IMR-90 (cell line): ENCODE results near the gene RAD18. TPM values are rescaled to one million over a fixed set of nuclear protein-coding genes. Genes with fewer than 3 reads are reported as not detected.

ENCODE experiments used
- ATAC-seq: fragments of 200-7000 bp; cut with Tn5 transposase; 2 replicates; pipeline ENCODE4 v1.9.1; 2020; ENCODE audit warnings: low read depth, mild to moderate bottlenecking, moderate library complexity
- BruUV-seq: library from RNA; stranded (reverse); fragments of 400-500 nt; replicated peaks from 2 replicates; lab custom pipeline; 2021; lab: Mats Ljungman, UMichigan
- CTCF ChIA-PET: fragments of 300-600 bp; formaldehyde crosslinking; extraction: SDS; loops from one replicate; lab custom pipeline; 2021; ENCODE audit warnings: antibody characterized with exemption; lab: Yijun Ruan, JAX
- POLR2A ChIA-PET: fragments of 300-600 bp; sonication (Branson Sonifier 250); formaldehyde crosslinking; loops from one replicate; lab custom pipeline; 2022; ENCODE audit warnings: antibody characterized with exemption; ENCODE audit not compliant: unreplicated experiment; lab: Charles Lee
- DNase-seq: peaks from one replicate; pipeline ENCODE4 v3.0.0; 2013
- H2AFZ ChIP-seq: replicated peaks from 2 replicates; pipeline ENCODE3; 2013; ENCODE audit warnings: low read length, mild to moderate bottlenecking; ENCODE audit not compliant: poor library complexity
- H2AK5ac ChIP-seq: 2 replicates; pipeline ENCODE4 v1.6.1; 2013; ENCODE audit warnings: low read depth, low read length, inconsistent platforms
- H2AK9ac ChIP-seq: replicated peaks from 2 replicates; pipeline ENCODE3; 2013; ENCODE audit warnings: mild to moderate bottlenecking, low read depth, low read length, moderate library complexity; ENCODE audit not compliant: poor library complexity
- H2BK120ac ChIP-seq: 2 replicates; pipeline ENCODE4 v1.6.1; 2013; ENCODE audit warnings: low read depth, low read length, inconsistent platforms
- H2BK15ac ChIP-seq: 3 replicates; pipeline ENCODE4 v1.6.1; 2013; ENCODE audit warnings: low read depth, low read length, inconsistent platforms
- H2BK20ac ChIP-seq: 2 replicates; pipeline ENCODE4 v1.6.1; 2013; ENCODE audit warnings: low read depth, mild to moderate bottlenecking, inconsistent platforms, low read length, moderate library complexity
- H2BK5ac ChIP-seq: 2 replicates; pipeline ENCODE4 v1.6.1; 2013; ENCODE audit warnings: mild to moderate bottlenecking, low read depth, low read length, inconsistent platforms; ENCODE audit not compliant: poor library complexity, severe bottlenecking
- H3K14ac ChIP-seq: replicated peaks from 2 replicates; pipeline ENCODE4 v1.6.1; 2013; ENCODE audit warnings: low read depth, low read length, inconsistent platforms
- H3K18ac ChIP-seq: 2 replicates; pipeline ENCODE4 v1.6.1; 2013; ENCODE audit warnings: low read depth, low read length, control low read depth
- H3K23ac ChIP-seq: 2 replicates; pipeline ENCODE4 v1.6.1; 2013; ENCODE audit warnings: low read depth, low read length, inconsistent platforms
- H3K27ac ChIP-seq: 2 replicates; pipeline ENCODE4 v1.5.1; 2013; ENCODE audit warnings: mild to moderate bottlenecking, control low read depth, low read length; ENCODE audit not compliant: insufficient read depth
- H3K27me3 ChIP-seq: 2 replicates; pipeline ENCODE4 v1.6.1; 2013; ENCODE audit warnings: low read length; ENCODE audit not compliant: control insufficient read depth, insufficient read depth
- H3K36me3 ChIP-seq: 2 replicates; pipeline ENCODE4 v1.6.1; 2013; ENCODE audit warnings: low read length, mixed read lengths; ENCODE audit not compliant: control insufficient read depth, insufficient read depth
- H3K4ac ChIP-seq: 2 replicates; pipeline ENCODE4 v1.6.1; 2013; ENCODE audit warnings: low read depth, low read length, inconsistent platforms
- H3K4me1 ChIP-seq: 2 replicates; pipeline ENCODE4 v1.6.1; 2013; ENCODE audit warnings: low read length, mixed read lengths; ENCODE audit not compliant: control insufficient read depth, insufficient read depth
- H3K4me2 ChIP-seq: 2 replicates; pipeline ENCODE4 v1.6.1; 2013; ENCODE audit warnings: low read depth, mild to moderate bottlenecking, control low read depth, low read length, moderate library complexity
- H3K4me3 ChIP-seq: 2 replicates; pipeline ENCODE4 v1.5.1; 2013; ENCODE audit warnings: low read depth, mild to moderate bottlenecking, control low read depth, low read length, moderate library complexity; ENCODE audit not compliant: insufficient read depth
- H3K56ac ChIP-seq: 2 replicates; pipeline ENCODE4 v1.6.1; 2013; ENCODE audit warnings: low read length, inconsistent platforms; ENCODE audit not compliant: insufficient read depth; ENCODE audit errors: extremely low read depth
- H3K79me1 ChIP-seq, 2 experiments: 2 replicates each; pipeline ENCODE4 v1.6.1; 2013; ENCODE audit warnings: low read length in 2 of 2, inconsistent platforms in 1 of 2, low read depth in 1 of 2
- H3K9ac ChIP-seq: 2 replicates; pipeline ENCODE4 v1.6.1; 2013; ENCODE audit warnings: low read depth, low read length, control low read depth
- H3K9me1 ChIP-seq: 2 replicates; pipeline ENCODE4 v1.6.1; 2013; ENCODE audit warnings: low read length, inconsistent platforms; ENCODE audit not compliant: insufficient read depth
- H3K9me3 ChIP-seq: 2 replicates; pipeline ENCODE4 v1.6.1; 2013; ENCODE audit warnings: low read length; ENCODE audit not compliant: control insufficient read depth, insufficient read depth
- H4K20me1 ChIP-seq: 2 replicates; pipeline ENCODE4 v1.6.1; 2013; ENCODE audit warnings: low read length, inconsistent platforms; ENCODE audit not compliant: insufficient read depth
- H4K5ac ChIP-seq: 2 replicates; pipeline ENCODE4 v1.6.1; 2013; ENCODE audit warnings: mild to moderate bottlenecking, low read depth, low read length, control low read depth
- H4K8ac ChIP-seq, 2 experiments: 2 replicates each; pipeline ENCODE4 v1.6.1; 2013; ENCODE audit warnings: low read depth in 2 of 2, low read length in 2 of 2, control low read depth in 1 of 2, inconsistent platforms in 1 of 2
- H4K91ac ChIP-seq: 2 replicates; pipeline ENCODE4 v1.6.1; 2013; ENCODE audit warnings: low read depth, low read length, inconsistent platforms; ENCODE audit not compliant: insufficient read depth
- BHLHE40 ChIP-seq: fragments of 150-350 bp; IDR thresholded peaks from 2 replicates; pipeline ENCODE4 v1.6.1; 2016; ENCODE audit warnings: mild to moderate bottlenecking, low read depth, low read length
- CEBPB ChIP-seq: IDR thresholded peaks from 2 replicates; pipeline ENCODE4 v1.6.1; 2012; ENCODE audit warnings: low read depth, low read length, improper control_type of control experiment
- CHD1 ChIP-seq: IDR thresholded peaks from 2 replicates; pipeline ENCODE4 v1.6.1; 2012; ENCODE audit warnings: low read depth, low read length, improper control_type of control experiment
- CTCF ChIP-seq: conservative IDR thresholded peaks from 2 replicates; pipeline ENCODE4 v1.5.1; 2012; ENCODE audit warnings: mild to moderate bottlenecking, low read depth, low read length, improper control_type of control experiment
- ELK1 ChIP-seq: fragments of 150-350 bp; IDR thresholded peaks from 2 replicates; pipeline ENCODE4 v1.6.1; 2016; ENCODE audit warnings: low read depth, mild to moderate bottlenecking, low read length, moderate library complexity, borderline replicate concordance
- FOS ChIP-seq: fragments of 150-350 bp; IDR thresholded peaks from 2 replicates; pipeline ENCODE4 v1.6.1; 2016; ENCODE audit warnings: low read depth, low read length
- MAFK ChIP-seq: IDR thresholded peaks from 2 replicates; pipeline ENCODE4 v1.6.1; 2012; ENCODE audit warnings: low read depth, low read length, improper control_type of control experiment
- MAZ ChIP-seq: IDR thresholded peaks from 2 replicates; pipeline ENCODE4 v1.6.1; 2012; ENCODE audit warnings: low read depth, mild to moderate bottlenecking, low read length, improper control_type of control experiment, moderate library complexity, borderline replicate concordance
- MXI1 ChIP-seq: IDR thresholded peaks from 2 replicates; pipeline ENCODE4 v1.6.1; 2012; ENCODE audit warnings: low read depth, mild to moderate bottlenecking, low read length, moderate library complexity, borderline replicate concordance
- NFE2L2 ChIP-seq: fragments of 150-350 bp; IDR thresholded peaks from 2 replicates; pipeline ENCODE4 v1.6.1; 2016; ENCODE audit warnings: low read depth, mild to moderate bottlenecking, low read length
- POLR2A ChIP-seq: IDR thresholded peaks from 2 replicates; pipeline ENCODE4 v1.6.1; 2012; ENCODE audit warnings: mild to moderate bottlenecking, low read depth, low read length
- RAD21 ChIP-seq: IDR thresholded peaks from 2 replicates; pipeline ENCODE4 v1.6.1; 2012; ENCODE audit warnings: low read length, improper control_type of control experiment
- RFX5 ChIP-seq: IDR thresholded peaks from 2 replicates; pipeline ENCODE4 v1.8.0; 2012; ENCODE audit warnings: low read depth, mild to moderate bottlenecking, low read length, moderate library complexity
- SMC3 ChIP-seq: fragments of 150-350 bp; IDR thresholded peaks from 2 replicates; pipeline ENCODE4 v1.6.1; 2016; ENCODE audit warnings: low read depth, mild to moderate bottlenecking, antibody characterized with exemption, low read length, moderate library complexity
- USF2 ChIP-seq: fragments of 150-350 bp; IDR thresholded peaks from 2 replicates; pipeline ENCODE4 v1.6.1; 2017; ENCODE audit warnings: mild to moderate bottlenecking, antibody characterized with exemption, low read length, low read depth
- WGBS, 2 experiments: methylation state at CpG; one replicate each; pipeline versions ENCODE4 v1.1.5 to v1.1.7; 2013; ENCODE audit warnings: missing lambda C conversion rate in 2 of 2; ENCODE audit not compliant: insufficient read length in 1 of 2; ENCODE audit errors: extremely low coverage in 2 of 2; 5-methylcytosine and 5-hydroxymethylcytosine counted together
- dilution Hi-C: fragments of 300-500 bp; cut with HindIII; formaldehyde crosslinking; loops from one replicate; pipeline ENCODE4 v1.14.3; 2018; ENCODE audit warnings: low sequenced_read_pairs; ENCODE audit not compliant: unreplicated experiment
- in situ Hi-C: fragments of 300-500 bp; cut with MboI; formaldehyde crosslinking; loops from 3 replicates; pipeline ENCODE4 v1.14.3; 2019; ENCODE audit warnings: low sequenced_read_pairs, inconsistent platforms, mixed read lengths
- intact Hi-C: fragments of 100-400 bp; cut with micrococcal nuclease; formaldehyde crosslinking; loops from 2 replicates; pipeline ENCODE4 v1.10.0; 2022
- polyA plus RNA-seq, 3 experiments: library from polyadenylated mRNA; depleted of rRNA; stranded (reverse); fragments of >200 nt; gene quantifications; 2 replicates each; pipeline ENCODE4 v1.2.3, GENCODE V29; 2012; ENCODE audit warnings: low replicate concordance in 1 of 3
- total RNA-seq: library from RNA; depleted of rRNA; stranded (reverse); fragments of >200 nt; gene quantifications from 2 replicates; pipeline ENCODE4 v1.2.3, GENCODE V29; 2012

The RAD18 gene
- total and polyA plus RNA-seq, 2 of the 4 experiments (the other 2 are of a cell fraction), result 8.2 to 17.2 TPM

- H3K4me3 ChIP-seq, result no peak overlapping the region
- H3K23ac ChIP-seq, result no peak overlapping the region
- no peak overlapping the region for H2BK5ac ChIP-seq
- no peak overlapping the region for H3K18ac ChIP-seq
- dilution Hi-C loops (no loop called here), intact Hi-C loops (no loop called here), in situ Hi-C loops (no loop called here)
- WGBS, 2 experiments, result 63% methylated on average over 1 of the region's 11 CpGs; no CpG with 5 or more reads in 1 of the 2 experiments
- DNase-seq (no peak), ATAC-seq (no peak)
- ChIA-PET CTCF (no interaction called here), POLR2A (no interaction called here)
- no peak overlapping the region for H2AFZ ChIP-seq
- H4K91ac ChIP-seq, result no peak overlapping the region
- no peak for TF ChIP-seq MAFK
- no peak for TF ChIP-seq POLR2A
- no peak for TF ChIP-seq USF2
- TF ChIP-seq CEBPB, result no peak
- no peak for TF ChIP-seq MXI1
- no peak for TF ChIP-seq FOS
- TF ChIP-seq CTCF, result no peak
- TF ChIP-seq BHLHE40, result no peak
- TF ChIP-seq SMC3, result no peak
- TF ChIP-seq MAZ, result no peak
- TF ChIP-seq RFX5, result no peak
- no peak for TF ChIP-seq CHD1
- TF ChIP-seq ELK1, result no peak
- TF ChIP-seq NFE2L2, result no peak
- no peak for TF ChIP-seq RAD21
- no peak overlapping the region for H3K4ac ChIP-seq
- H3K27ac ChIP-seq, result no peak overlapping the region
- H3K4me2 ChIP-seq, result no peak overlapping the region
- H4K5ac ChIP-seq, result no peak overlapping the region
- no peaks in the 10 kb centered on the region for H4K20me1 ChIP-seq
- no peaks in the 10 kb centered on the region for H3K4me1 ChIP-seq
- no peaks in the 10 kb centered on the region for H3K9me3 ChIP-seq
- H3K9ac ChIP-seq, result no peak overlapping the region
- 0 out of 2 replicates have a peak, but pooled peaks cover 2% of the 10 kb centered on the region for H3K9me1 ChIP-seq
- H3K14ac ChIP-seq, result no peak overlapping the region
- H2BK15ac ChIP-seq, result no peak overlapping the region
- no peak overlapping the region for H3K56ac ChIP-seq
- no peak overlapping the region for H2AK5ac ChIP-seq
- H4K8ac ChIP-seq, result no peak overlapping the region
- H3K36me3 ChIP-seq, result no peaks in the 10 kb centered on the region
- BruUV-seq, result no TSS peak
- peaks cover 9% of the 10 kb centered on the region for H3K27me3 ChIP-seq
- H3K79me1 ChIP-seq, result no peaks in the 10 kb centered on the region
- no peak overlapping the region for H2AK9ac ChIP-seq
- H2BK20ac ChIP-seq, result no peak overlapping the region
- no peak overlapping the region for H2BK120ac ChIP-seq
These were observed 29.6 kb upstream of the RAD18 start for GRCh38 chr3:8992854-8993253.
